Peyer's patch (tissue), 4 donors: ENCODE results near the gene BPIFB1.

Experiments used
- CTCF ChIP-seq, 6 experiments: fragments of 450-650 bp in 4 of 6; fragments of 200-600 bp in 2 of 6; sonication (generic) in 1 of 6; IDR thresholded peaks; one replicate each; pipeline ENCODE4 v1.5.1; 2017 to 2019; ENCODE audit warnings: antibody characterized with exemption in 6 of 6, mild to moderate bottlenecking in 3 of 6, moderate library complexity in 1 of 6
- POLR2A ChIP-seq, 2 donors: fragments of 450-650 bp; IDR thresholded peaks; one replicate each; pipeline ENCODE4 v1.5.1; 2017; ENCODE audit warnings: antibody characterized with exemption in 2 of 2, mild to moderate bottlenecking in 2 of 2, moderate library complexity in 2 of 2

GRCh38 chr20:33352258-33353012 lies 69.4 kb downstream of the BPIFB1 start:
- no peak for TF ChIP-seq CTCF (IDR thresholded peaks at IDR 0.05)
- no peak for TF ChIP-seq POLR2A (IDR thresholded peaks at IDR 0.05)
